Heart left ventricle (tissue), 13 donors: Measurements from ENCODE around the gene TTC6.

Experiments
- CTCF ChIP-seq, 12 donors: fragments of 200-600 bp; sonication (generic) in 4 of 12; IDR thresholded peaks; one replicate each; pipeline versions ENCODE4 v1.5.0 to v1.8.0; 2018 to 2022; ENCODE audit warnings: antibody characterized with exemption in 12 of 12, mild to moderate bottlenecking in 5 of 12
- POLR2A ChIP-seq, 2 donors: fragments of 450-650 bp; IDR thresholded peaks; one replicate each; pipeline ENCODE4 v1.6.1; 2017; ENCODE audit warnings: antibody characterized with exemption in 2 of 2, mild to moderate bottlenecking in 2 of 2, moderate library complexity in 2 of 2
- donor health status: ischemic (EF 13 %, LVEDD 7.1; RV severe dilation, severe dysfunction).
- donor health status: DM: no; HTN: yes; CAD: no.
- donor health status: DM: no; HTN: no; CAD: no.
- donor health status: ischemic (EF 25% LVEDD 6.9; RV normal size, moderate dysfunction).
- donor health status: ischemic (EF 25% LVEDD 5.7; RV mildly dilated, moderate dysfunction).
- donor health status: ischemic (EF 35%, LVEDD 5.7; RV mildly dilated, moderate dysfunction).
- donor health status: nonischemic (EF 11% LVEDD 7.7; RV severe dilation, severe dysfunction).
- donor health status: DM: yes; HTN: yes; CAD: no.
- donor health status: PGD.
- donor health status: ischemic (EF 29% LVEDD 5.4; RV normal size, mild dysfunction).
- donor health status: nonischemic (EF 23%, LVEDD 6.1; RV moderate dilation, normal function).

GRCh38 chr14:37569729-37570128, 25.7 kb upstream of the TTC6 start:
- TF ChIP-seq CTCF (IDR thresholded peaks at IDR 0.05) (no peak), POLR2A (IDR thresholded peaks at IDR 0.05) (no peak)
